Posterior cingulate gyrus (tissue), 11 donors: ENCODE results near the gene PGC.

Experiments used
- DNase-seq, 10 donors: peaks; one replicate each; pipeline versions ENCODE4 v3.0.0 to v3.0.0-alpha.2; 2020 to 2021; ENCODE audit warnings: mixed read lengths in 3 of 10
- intact Hi-C: fragments of 100-400 bp; cut with DNase I; formaldehyde crosslinking; loops from one replicate; pipeline ENCODE4 v1.15.1; 2023

Gene PGC

DNA sequence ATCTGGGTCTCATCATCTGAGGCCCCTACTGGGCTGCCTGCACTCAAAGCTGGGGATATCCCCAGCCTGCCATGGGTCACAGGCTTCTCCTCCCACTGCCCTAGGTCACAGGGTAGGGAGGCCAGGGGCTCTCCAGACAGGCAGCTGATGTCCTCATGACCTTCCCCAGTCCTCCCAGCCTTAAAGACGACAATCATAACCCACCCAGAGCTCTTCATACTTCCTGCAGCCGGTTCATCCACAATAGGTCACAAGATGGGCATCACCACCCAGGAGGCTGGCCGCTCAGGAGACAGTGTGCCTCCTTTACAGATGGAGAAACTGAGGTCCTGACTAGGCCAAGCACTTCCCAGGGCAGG, 27.0 kb downstream of the PGC start:
- DNase-seq, result peak in 1 of 10 donors; percentile 50
- intact Hi-C loops, result no loop called here

DNA sequence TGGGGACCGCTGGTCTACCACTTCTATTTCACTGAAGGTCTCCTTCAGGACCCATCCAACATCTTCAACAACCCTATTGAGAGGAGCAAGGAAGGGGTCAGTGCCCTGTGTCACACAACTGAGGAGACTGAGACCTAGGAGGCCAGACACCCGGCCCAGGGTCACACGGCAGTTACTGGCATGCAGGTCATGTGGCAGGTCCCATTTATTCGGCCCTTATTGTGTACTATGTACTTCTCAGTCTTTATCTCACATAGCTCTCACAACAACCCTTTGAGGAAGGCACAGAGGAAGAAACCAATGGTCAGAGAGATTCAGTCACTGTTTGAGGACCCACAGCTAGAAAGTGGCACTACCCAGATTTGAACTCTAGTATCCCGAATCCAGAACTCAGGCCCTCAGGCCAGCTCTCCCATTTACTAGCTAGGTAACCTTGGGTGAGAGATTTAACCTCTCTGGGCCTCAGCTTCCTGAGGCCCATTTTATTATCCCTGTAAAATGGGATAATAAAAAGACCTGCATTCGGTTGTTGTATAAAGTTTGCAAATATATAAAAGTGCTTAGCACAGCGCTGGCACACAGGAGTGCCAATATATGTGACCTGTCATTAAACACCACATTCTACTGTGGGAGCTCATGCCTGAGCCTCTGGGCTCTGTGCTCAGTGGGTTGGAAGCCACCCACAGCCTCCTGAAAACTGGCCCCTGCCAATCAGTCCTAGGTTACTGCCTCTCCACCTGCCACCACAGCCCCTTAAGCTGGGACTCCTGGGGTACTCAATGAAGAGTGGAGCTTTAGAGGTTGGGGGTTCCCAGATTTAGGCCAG, 27.5 kb downstream of the PGC start:
- intact Hi-C loops, result no loop called here
- DNase-seq, result peak in 3 of 10 donors; percentile 14 to 67 (median 22)

DNA sequence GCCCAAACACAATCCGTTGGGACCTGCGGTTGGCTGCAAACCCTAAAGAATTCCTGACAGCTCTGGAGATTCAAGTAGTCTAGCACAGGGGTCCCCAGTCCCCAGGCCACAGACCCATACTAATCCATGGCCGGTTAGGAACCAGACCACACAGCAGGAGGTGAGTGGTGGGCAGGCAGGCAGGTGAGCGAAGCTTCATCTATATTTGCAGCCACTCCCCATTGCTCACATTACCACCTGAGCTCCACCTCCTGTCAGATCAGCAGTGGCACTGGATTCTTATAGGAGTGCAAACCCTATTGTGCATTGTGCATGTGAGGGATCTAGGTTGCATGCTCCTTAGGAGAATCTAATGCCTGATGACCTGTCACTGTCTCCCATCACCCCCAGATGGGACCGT, 28.4 kb downstream of the PGC start:
- intact Hi-C loops, result no loop called here
- peak in 2 of 10 donors; percentile 0 to 52 for DNase-seq

DNA sequence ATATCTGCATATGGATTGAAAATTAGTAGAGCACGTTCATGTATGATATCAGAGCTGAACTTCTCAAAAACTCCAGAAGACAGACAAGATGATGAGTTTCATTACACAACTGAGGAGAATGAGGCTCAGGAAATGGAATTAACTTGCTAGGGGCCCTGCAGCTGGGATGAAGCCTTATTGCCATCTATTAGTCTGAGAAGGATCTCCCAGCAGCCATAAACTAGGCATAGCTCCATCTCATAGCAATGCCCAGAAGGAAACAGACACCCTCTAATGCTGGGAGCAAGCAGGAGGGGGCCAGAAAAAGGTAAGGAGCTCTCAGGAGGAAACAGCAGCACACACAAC, 29.8 kb downstream of the PGC start:
- intact Hi-C loops, result no loop called here
- DNase-seq, result peak in 1 of 10 donors; percentile 7

DNA sequence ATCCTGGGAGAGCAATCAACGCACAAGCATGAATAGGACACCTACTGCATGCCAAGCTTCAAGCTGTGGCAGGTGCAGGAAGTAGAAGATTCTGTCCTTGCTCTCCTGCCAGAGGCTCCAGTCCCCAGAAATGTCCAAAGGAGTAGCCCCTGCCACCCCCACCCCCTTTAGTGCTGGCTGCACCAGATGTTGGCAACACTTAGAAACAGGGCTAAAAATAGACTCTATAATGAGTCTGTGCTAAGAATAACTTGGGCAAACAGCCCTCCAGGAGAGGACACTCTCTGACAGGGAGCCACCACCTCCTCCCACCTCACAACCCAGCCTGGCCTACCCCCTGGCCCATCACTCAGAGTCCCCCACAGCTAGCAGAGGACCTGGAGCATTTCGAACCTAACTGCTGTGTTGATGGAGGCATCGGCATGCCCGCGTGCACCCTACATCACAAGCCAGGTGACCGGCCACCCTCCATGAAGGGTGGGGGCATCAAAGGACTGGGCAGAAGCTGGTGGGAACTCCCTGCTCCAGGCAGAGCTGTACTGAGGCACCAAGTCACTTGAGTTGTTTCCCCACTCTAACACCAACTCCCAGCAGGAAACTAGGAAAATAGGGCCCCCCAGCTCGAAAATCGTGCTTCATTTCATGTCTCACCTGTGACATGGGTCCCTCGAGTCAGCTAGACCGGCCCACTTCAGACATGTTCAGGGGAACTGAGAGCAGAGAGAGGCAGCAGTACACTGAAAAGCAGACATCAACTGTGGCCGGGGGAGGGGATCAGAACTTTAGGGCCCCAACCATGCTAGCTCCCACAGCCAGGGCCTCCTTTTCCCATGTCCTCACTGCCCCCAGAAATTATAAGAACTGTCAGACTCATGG, 30.4 kb downstream of the PGC start:
- peak in 3 of 10 donors; percentile 48 to 72 (median 59) for DNase-seq
- intact Hi-C loops, result no loop called here

DNA sequence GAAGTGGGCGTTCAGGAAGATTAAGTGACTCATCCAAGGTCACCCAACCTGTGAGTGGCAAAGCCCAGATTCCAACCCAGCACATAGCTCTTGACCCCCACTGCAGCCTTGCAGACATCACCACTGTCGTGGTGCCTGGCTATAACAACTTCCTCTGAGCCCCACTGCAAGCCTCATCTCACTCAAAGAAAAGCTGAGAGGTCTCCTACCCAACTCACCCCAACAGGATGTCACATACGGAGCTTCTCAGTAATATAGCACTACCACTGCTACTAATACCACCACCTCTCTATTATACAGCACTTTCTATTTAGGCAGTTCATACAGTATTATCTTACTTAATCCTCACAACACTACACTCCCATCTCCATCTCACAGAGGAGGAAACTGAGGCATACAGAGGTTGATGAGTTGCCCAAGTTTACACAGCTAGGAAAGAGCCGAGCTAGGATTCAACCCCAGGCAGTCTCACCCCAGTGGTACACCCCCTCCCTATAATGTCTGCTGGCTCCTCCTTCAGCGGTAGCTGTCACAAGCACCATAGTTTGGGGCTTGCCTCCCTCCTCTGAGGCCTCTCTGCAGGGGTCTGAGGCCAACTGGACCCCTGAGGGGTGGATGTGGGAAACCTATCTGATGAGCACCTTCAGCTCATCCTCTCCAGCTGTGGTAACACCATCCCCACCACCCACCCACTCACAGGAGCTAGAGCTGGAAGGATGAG, 31.2 kb downstream of the PGC start:
- intact Hi-C loops, result no loop called here
- DNase-seq, result peak in 3 of 10 donors; percentile 10 to 72 (median 45)

DNA sequence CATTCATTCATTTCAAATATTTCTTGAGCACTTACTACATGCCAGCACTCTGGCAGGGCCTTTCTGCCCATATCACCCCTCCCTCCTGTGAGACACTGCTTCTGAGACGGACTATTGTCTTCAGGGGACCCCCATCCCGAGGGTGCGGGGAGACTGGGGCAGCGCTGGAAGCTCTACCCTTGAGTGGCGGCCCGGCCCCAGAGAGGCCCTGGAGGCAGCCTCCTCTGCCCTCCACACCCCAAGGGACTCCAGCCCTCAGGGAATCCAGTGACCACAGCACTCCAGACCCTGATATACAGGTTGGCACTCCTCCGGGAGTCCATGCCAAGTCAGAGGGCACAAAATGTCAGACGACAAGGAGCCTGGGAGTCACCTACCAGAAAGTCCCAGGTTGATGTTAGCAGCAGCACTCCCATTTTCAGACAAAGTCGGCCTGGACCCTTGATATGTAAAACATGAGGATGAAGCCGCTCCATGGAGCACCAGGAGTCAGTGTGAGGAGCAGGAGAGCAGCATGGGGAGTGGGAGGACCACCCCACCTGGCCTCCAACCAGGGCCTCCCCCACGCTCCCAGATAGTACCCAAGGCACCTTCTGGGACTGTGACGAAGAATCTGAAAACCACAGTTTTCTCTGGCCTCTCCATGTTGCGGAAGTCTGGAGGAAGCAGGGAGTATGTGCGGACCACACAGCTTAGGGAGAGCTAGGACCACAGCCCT, 32.5 kb downstream of the PGC start:
- DNase-seq, result peak in 3 of 10 donors; percentile 35 to 79 (median 61)
- intact Hi-C loops, result no loop called here

DNA sequence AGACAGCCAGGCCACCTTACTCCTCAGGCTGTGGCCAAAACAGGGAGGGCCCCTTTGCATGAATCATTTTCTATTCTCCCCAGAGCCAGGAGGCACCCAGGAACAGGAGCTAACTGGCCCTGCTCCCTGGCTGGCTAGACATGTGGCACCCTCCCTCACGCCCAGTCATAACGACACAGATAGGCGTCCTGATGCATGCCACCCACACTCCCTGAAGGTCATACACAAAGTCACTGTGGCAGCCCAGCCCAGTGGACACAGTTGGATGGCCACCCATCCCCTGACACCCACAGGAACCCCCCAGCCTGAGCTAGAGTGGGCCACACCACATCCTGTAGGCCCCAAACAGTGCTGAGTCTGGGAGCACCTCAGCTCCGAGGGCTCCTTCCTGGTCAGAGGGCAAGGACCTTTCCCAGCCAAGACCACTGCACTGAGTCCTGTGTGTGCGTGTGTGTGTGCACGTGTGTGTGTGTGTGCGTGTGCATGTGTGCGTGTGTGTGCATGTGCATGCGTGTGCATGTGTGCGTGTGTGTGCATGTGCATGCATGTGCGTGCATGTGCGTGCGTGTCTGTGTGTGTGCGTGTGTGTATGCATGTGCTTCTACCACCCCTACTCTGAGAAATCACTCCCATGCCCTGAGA, 33.4 kb downstream of the PGC start:
- peak in 3 of 10 donors; percentile 78 to 89 (median 85) for DNase-seq

DNA sequence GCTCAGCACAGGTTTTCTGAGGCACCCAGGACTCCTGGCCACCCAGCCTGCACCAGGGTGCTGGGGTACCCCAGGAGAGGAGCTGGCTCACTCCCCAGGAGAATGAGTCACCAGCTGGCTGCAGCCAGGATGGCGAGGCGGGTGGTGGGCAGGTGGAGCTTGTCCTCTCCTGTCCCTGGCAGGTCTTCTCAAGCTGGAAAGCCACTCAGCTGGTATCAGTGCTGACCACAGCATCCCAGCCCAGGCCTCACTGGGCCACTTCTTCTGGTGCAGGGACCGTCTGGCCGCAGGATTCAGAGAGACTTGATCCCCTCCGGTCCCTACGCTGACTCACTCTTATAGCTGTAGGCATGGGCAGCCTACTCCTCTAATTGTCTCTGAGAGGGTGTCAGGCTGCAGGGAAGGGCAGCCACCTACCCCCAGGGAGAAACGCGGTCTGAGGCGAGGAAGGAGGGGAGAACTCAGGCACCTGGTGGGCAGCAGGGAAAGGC, 34.0 kb downstream of the PGC start:
- intact Hi-C loops, result no loop called here
- DNase-seq, result peak; percentile 77 to 99 (median 81)

More for the DNA sequence above, 33.4 kb downstream of the PGC start:
- intact Hi-C loops, result no loop called here

DNA sequence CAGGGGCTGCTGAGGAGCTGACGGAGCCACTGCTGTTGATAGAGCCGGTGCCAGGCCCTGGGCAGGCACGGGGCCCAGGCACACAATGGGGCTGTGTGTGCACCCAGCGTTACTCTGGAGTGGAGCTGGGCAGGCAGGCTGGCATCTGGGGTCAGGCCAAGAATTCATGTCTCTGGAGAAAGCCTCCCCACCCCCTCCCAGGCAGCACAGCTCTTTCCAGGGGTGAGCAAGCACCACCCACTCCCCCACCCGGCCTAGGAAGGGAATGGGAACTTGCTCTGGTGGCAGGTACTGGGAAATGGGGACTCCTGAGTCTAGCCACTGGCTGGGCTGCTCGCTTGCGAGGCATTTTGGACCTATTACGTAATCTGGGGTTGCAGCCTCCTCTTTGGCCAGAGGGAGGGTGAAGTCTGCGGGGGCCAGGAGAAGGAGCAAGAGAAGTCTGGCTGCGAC, 34.5 kb downstream of the PGC start:
- peak; percentile 86 to 99 (median 90) for DNase-seq
- intact Hi-C loops, result no loop called here

DNA sequence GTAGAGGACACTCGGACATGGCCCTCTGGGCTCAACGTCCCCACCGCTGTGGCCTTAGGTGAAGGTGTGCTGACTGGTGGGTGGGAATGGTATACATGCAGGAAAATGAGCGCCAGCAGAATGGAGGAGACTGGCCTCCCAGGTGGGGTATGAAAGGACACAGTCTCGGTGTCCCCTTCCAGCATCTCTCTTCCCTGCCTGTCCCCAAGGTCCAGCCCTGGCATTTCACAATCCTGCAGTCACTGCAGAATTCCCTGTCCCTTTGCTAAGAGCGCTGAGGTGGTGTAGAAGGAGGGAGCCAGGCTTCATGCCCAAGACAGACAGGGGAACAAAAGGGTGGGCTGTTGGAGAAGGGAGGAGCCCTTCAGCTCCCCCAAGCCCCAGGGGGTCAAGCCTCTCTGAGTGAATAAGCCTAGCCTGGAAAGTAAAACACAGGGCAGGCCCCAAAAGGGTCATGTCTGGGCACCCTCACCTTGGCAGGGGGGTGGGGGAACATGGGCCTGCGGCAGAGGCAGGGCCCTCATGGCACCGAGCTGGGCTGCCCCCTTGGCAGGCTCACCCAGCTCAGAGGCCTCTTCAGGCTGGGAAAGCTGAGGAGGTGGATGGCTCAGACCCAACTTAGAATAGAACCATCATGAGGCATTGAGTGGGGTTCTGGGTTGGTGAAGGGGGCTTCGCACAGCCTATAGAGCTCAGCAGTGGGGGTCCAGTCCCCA, 35.7 kb downstream of the PGC start:
- peak in 3 of 10 donors; percentile 29 to 65 (median 55) for DNase-seq
- intact Hi-C loops, result no loop called here

DNA sequence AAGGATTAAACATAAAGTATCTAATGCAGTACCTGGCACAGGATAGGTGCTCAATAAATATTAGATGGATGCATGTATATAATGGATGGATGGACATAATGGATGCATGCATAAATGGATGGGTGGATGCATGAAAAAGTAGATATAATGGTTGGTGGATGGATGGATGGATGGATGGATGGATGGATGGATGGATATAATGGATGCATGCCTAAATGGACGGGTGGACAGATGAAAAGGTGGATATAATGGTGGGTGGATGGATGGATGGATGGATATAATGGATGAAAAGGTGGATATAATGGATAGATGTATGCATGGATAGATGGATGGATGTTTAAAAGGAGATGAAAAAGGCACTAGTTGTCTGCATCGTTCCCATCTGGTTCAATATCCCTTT, 37.8 kb downstream of the PGC start:
- no peak for DNase-seq
- intact Hi-C loops, result no loop called here

DNA sequence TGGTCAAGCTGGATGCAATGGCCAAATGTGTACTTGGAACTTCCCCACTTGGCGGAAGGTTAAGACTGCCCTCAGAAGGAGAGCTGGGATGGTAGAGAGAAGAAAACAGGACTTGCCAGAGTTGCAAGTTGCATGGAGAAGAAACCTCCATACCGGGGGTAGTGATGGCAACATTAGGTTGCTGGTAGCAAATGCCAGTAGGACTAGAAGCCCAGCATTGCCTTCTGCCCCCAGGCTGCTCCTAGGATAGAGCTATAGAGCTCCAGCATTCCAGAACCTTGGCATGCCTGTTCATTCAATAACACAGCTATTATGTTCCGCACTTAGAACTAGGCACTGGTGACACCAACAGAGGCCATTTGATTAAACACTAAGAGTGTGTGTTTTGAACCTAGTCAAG, 38.3 kb downstream of the PGC start:
- peak in 2 of 10 donors; percentile 6 to 25 for DNase-seq
- intact Hi-C loops, result no loop called here

DNA sequence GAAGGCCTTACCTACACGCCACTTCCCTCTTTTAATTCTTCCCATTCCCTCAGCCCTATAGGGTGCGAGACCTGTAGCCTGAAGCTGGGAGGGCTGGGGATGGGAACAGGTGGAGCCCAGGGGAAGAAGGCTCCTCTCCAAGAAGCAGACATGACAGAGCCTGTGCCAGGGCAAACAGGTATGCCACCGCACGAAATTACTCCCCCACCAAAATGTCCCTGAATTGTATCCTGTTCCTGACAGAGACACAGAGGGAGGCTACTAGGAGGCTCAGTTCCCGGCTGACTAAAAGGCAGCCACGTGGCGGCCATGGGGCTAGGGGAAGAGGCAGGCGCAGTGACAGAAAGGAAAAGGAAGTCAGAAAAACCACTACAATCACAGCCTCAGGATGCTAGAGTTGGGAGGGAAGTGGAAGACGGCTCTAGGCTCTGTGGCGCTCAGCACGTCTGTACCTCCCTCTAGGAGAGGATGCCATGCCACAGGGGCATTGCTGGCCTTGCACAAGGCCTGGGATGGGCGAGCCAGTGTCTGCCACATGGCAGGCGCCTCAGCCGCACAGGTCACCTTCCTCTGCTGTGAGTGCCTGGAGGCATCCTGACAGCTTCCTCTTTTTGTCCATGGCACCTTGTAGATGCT, 39.5 kb downstream of the PGC start:
- peak in 3 of 10 donors; percentile 67 to 87 (median 77) for DNase-seq
- intact Hi-C loops, result no loop called here

DNA sequence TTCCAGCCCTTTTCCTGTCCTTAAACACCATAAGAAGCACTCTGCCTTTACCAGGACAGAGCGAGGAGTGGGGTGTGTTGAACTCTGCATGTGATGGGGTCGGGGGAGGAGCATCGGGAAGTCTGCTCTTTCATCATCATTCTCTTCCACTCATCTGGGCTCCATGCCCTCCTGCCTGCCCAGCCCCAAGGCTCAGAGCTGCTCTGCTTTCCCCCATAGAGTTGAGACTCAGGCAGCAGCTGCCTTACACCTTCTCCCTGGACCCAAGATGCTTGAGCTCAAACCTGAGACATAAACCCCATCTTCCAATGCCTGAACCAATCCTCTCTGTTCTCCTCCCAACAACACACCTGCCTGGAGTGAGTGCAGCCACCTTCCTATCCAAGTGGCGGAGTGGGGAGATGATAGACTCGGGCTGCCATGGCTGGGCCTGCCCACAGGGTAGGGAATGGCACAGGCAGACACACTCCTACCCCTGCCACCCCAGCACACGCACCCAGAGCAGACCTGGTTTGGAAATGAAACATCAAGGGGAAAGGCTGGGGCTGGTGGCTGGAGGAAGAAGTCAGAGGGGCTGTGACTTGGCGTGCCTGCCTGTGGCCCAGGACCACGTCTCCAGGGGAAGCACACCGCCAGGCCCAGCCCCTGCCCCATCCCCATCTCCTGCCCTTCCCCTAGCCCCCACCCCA, 40.2 kb downstream of the PGC start:
- peak in 6 of 10 donors; percentile 41 to 92 (median 68) for DNase-seq
- intact Hi-C loops, result loop anchor here (1.0 kb wide), 1 partner anchor 28 kb away; the partner anchor contains the start of gene TFEB

DNA sequence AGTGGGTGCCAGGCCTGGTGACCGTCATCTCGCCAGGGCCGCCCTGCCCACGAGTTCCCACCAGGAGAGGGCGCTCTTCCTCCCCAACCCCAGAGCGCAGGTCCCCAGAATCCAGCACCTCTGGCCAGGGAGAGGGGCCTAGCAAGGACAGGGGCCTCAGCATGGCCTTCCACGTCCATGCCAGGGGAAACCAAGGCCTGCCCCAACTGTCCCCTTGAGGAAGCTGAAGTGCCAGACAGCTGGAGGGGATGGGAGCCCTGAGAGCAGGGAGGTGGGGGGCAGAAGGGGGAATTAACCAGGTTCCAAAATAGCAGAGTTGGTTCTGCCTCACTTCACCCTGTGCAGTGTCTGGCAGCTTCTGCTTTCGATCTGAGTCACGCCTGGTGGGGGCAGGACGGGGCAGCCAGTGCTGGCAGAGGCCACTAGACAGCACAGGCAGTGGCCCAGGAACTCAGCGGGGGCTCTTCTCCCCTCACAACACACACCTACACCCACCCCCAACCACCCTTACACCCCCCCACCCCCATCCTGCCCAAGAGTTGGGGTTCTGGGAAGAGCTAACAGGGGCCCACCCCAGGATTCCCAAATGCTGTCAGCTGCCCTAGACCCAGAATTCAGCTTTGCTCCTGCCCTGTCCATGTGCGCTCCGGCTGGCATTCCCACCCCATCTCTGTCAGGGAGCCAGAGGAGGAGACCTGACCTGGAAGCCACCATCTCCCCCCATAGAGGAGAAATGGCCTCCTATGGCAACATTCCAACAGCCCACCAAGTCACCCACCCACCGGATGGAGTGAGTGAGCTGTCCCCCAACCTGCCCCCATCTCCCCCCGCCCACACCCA, 41.0 kb downstream of the PGC start:
- DNase-seq, result peak; percentile 66 to 97 (median 82)

More for the DNA sequence above, 41.0 kb downstream of the PGC start:
- intact Hi-C loops, result loop anchor here (1.0 kb wide), 1 partner anchor 29 kb away; the partner anchor contains the start of gene TFEB
